ENCODE measurements around the gene GRK5.

GRK5 gene

DNA sequence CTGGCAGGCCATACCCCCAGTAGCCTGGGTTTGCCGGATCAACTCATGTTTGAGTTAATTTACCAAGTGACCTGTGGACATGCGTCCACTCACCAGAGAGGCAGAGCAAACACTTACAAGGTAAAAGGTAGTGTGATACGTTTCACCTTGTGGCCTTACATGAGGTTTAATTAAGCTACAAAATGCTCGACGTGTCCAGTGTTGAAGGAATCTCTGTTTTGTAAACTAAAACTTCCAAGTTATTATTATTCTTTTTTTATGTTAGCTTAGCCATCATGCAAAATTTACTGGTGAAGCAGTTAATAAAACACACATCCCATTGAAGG lies 292.3 kb downstream of the GRK5 start:
- no peaks in the 10 kb centered on the region for H3K9me3 ChIP-seq
- no peaks in the 10 kb centered on the region for H3K27me3 ChIP-seq
- no peaks in the 10 kb centered on the region for H3K36me3 ChIP-seq
- TF ChIP-seq, protein P1, sequence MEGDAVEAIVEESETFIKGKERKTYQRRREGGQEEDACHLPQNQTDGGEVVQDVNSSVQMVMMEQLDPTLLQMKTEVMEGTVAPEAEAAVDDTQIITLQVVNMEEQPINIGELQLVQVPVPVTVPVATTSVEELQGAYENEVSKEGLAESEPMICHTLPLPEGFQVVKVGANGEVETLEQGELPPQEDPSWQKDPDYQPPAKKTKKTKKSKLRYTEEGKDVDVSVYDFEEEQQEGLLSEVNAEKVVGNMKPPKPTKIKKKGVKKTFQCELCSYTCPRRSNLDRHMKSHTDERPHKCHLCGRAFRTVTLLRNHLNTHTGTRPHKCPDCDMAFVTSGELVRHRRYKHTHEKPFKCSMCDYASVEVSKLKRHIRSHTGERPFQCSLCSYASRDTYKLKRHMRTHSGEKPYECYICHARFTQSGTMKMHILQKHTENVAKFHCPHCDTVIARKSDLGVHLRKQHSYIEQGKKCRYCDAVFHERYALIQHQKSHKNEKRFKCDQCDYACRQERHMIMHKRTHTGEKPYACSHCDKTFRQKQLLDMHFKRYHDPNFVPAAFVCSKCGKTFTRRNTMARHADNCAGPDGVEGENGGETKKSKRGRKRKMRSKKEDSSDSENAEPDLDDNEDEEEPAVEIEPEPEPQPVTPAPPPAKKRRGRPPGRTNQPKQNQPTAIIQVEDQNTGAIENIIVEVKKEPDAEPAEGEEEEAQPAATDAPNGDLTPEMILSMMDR (IDR thresholded peaks at IDR 0.05) = no peak
- H3K4me3 ChIP-seq (ENCODE audit: low read depth in 1 of 2, low read length in 1 of 2) = no peak overlapping the region
- H3K4me1 ChIP-seq (ENCODE audit: control insufficient read depth in 1 of 2, insufficient read depth in 1 of 2, low read depth in 1 of 2, low read length in 1 of 2) = no peaks in the 10 kb centered on the region
- no peak overlapping the region for H3K27ac ChIP-seq

DNA sequence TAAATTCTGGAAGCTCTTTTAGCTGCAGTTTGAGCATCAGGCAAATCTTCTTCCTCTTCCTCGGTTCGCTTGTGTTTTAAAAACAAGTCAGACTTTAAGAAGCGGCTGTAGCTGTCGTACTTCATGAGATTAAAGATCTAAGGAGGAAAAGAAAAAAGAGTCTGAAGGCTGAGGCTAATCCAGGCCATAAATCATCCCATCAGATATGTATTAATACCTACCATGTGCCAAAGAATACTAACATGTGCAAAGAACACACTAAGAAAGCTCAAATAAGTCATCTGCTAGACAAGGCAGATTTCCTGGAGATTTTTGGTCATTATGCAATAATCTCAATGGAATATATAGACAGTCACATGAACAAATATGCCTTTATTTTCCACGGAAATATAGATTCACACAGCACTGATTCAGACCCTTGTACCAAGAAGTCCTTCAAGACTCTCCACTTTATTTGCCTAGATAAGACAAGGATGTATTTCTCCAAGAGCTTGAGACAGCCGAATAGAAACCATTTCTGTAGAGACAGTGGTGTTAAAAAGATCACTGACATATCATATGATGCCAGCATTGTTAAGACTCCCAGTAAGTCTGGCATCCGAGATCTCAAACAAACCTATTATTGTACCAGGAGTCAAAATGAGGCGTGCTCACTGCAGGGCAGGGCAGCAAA lies 292.9 kb downstream of the GRK5 start:
- H3K36me3 ChIP-seq = no peaks in the 10 kb centered on the region
- no peaks in the 10 kb centered on the region for H3K27me3 ChIP-seq
- H3K4me1 ChIP-seq (ENCODE audit: control insufficient read depth in 1 of 2, insufficient read depth in 1 of 2, low read depth in 1 of 2, low read length in 1 of 2) = no peaks in the 10 kb centered on the region
- H3K27ac ChIP-seq = no peak overlapping the region
- H3K4me3 ChIP-seq (ENCODE audit: low read depth in 1 of 2, low read length in 1 of 2) = no peak overlapping the region
- no peaks in the 10 kb centered on the region for H3K9me3 ChIP-seq
- TF ChIP-seq, protein P1 (IDR thresholded peaks at IDR 0.05) = no peak

DNA sequence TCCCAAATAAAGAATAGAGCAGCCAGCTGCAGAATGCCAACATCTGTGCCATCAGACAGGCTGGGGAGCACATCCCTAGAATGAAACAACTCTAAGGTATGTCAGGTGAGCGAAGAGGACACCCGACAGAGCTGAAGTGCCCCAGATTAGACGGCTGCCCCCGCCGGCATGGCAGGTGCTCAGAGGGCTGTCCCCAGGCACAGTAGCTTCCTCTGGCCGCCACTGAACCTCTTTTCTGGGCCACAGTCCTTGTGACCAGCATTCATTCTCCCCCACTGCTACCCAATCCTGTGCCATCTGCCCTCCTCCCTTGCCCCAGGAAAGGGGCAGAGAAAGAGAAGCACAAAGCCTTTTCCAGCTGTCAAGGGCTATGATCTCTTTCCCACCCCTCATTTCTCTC lies 293.4 kb downstream of the GRK5 start:
- Histone ChIP-seq H3K4me1 (ENCODE audit: control insufficient read depth in 1 of 2, insufficient read depth in 1 of 2, low read depth in 1 of 2, low read length in 1 of 2) (no peaks in the 10 kb centered on the region), H3K36me3 (no peaks in the 10 kb centered on the region), H3K9me3 (no peaks in the 10 kb centered on the region), H3K4me3 (ENCODE audit: low read depth in 1 of 2, low read length in 1 of 2) (no peak overlapping the region), H3K27ac (no peak overlapping the region), H3K27me3 (no peaks in the 10 kb centered on the region)
- TF ChIP-seq, protein P1 (IDR thresholded peaks at IDR 0.05) = no peak

DNA sequence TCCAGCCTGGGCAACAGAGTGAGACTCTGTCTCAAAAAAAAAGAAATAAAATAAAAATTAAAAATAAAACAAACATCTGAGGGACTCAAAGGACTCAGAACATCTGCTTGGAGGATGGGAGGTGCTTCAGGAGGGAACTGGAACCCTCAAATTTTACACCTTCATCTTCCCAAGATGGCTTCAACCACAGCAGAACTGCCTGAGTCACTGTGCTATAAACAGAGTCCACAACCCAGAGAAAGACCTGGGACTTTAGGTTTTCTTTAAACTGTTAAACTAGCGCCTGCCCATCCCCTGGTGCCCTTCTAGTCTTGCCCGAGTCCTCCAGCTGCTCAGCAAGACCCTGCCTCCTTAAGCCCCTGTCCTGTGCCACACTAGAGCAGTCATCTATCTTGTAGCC lies 294.3 kb downstream of the GRK5 start:
- TF ChIP-seq, protein P1 (IDR thresholded peaks at IDR 0.05) = no peak
- Histone ChIP-seq H3K9me3 (no peaks in the 10 kb centered on the region), H3K4me3 (ENCODE audit: low read depth in 1 of 2, low read length in 1 of 2) (no peak overlapping the region), H3K27me3 (no peaks in the 10 kb centered on the region), H3K4me1 (ENCODE audit: control insufficient read depth in 1 of 2, insufficient read depth in 1 of 2, low read depth in 1 of 2, low read length in 1 of 2) (no peaks in the 10 kb centered on the region), H3K27ac (no peak overlapping the region), H3K36me3 (no peaks in the 10 kb centered on the region)

DNA sequence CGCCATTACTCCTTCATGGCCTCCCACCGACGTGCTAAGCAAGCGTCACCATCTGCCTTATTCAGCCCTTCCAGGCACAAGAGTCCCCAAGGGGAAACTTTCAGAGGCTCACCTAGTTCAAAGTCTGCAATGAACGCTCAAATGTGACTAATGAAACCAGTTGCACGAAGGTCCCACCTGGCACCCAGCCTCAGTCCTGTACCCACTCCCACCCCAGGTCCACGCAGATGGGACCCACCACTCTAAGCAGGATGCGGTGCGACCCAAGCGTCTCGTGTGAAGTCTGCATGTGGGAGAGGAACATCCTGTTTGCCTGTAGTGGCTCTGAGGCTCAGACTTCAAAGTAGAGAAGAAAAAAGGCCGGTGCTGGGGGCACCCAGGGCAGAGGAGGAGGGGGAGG lies 294.8 kb downstream of the GRK5 start:
- TF ChIP-seq, protein P1 (IDR thresholded peaks at IDR 0.05) = no peak
- H3K4me1 ChIP-seq (ENCODE audit: control insufficient read depth in 1 of 2, insufficient read depth in 1 of 2, low read depth in 1 of 2, low read length in 1 of 2) = no peaks in the 10 kb centered on the region
- H3K36me3 ChIP-seq = no peaks in the 10 kb centered on the region
- no peaks in the 10 kb centered on the region for H3K9me3 ChIP-seq
- H3K4me3 ChIP-seq (ENCODE audit: low read depth in 1 of 2, low read length in 1 of 2) = no peak overlapping the region
- no peak overlapping the region for H3K27ac ChIP-seq
- no peaks in the 10 kb centered on the region for H3K27me3 ChIP-seq

Measured in neutrophil (primary cell).